C4-2B (cell line): ENCODE measurements around the gene TPP1.

ENCODE experiments used
- H3K27ac ChIP-seq: fragments of 450-650 bp; 2 replicates; pipeline ENCODE4 v1.5.1; 2017
- ZFX ChIP-seq: fragments of 450-650 bp; IDR thresholded peaks from 2 replicates; pipeline ENCODE4 v1.6.1; 2017
- TF ChIP-seq, protein P1 (sequence below): fragments of 450-650 bp; conservative IDR thresholded peaks from 2 replicates; pipeline ENCODE4 v1.5.1; 2017; ENCODE audit warnings: mild to moderate bottlenecking

The TPP1 gene

DNA sequence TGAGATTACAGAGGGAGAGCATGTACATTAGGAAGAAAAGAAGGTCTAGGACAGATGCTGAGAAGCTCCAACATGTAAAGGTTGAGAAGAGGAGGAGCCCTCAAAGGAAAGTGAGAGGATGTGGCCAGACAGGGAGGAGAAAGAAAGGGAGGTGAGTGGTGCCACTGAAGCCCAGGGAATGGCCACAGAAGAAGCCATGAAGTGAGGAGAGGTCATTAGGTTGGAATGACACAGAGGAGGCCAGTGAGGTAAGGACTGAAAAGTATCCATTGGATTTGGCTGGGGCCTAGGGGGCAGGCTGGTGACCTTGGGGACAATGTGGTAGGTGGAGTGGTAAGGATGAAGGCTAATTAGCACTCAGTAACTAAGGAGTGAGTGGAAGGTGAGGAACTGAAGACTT lies 39.4 kb upstream of the TPP1 start:
- TF ChIP-seq, protein P1, sequence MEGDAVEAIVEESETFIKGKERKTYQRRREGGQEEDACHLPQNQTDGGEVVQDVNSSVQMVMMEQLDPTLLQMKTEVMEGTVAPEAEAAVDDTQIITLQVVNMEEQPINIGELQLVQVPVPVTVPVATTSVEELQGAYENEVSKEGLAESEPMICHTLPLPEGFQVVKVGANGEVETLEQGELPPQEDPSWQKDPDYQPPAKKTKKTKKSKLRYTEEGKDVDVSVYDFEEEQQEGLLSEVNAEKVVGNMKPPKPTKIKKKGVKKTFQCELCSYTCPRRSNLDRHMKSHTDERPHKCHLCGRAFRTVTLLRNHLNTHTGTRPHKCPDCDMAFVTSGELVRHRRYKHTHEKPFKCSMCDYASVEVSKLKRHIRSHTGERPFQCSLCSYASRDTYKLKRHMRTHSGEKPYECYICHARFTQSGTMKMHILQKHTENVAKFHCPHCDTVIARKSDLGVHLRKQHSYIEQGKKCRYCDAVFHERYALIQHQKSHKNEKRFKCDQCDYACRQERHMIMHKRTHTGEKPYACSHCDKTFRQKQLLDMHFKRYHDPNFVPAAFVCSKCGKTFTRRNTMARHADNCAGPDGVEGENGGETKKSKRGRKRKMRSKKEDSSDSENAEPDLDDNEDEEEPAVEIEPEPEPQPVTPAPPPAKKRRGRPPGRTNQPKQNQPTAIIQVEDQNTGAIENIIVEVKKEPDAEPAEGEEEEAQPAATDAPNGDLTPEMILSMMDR: no peak
- TF ChIP-seq ZFX: no peak
- H3K27ac ChIP-seq: no peak overlapping the region

DNA sequence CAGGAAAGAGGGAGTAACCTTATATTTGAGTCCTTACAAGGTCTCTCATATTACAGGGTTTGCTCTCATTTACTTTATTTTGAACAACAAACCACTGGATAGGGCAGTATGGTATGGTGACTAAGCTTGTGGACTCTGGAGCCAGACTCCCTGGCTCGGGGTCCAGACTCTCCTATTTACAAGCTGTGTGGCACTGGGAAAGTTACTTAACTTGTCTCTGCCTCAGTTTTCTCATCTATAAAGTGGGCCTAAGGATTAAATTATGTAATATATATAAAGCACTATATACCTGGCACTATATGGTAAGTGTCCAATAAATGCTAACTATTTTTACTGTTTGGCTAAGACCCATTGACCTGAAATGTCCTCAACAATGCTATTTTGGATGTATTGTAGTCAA lies 38.1 kb upstream of the TPP1 start:
- no peak overlapping the region for H3K27ac ChIP-seq
- TF ChIP-seq ZFX: no peak
- TF ChIP-seq, protein P1: no peak

DNA sequence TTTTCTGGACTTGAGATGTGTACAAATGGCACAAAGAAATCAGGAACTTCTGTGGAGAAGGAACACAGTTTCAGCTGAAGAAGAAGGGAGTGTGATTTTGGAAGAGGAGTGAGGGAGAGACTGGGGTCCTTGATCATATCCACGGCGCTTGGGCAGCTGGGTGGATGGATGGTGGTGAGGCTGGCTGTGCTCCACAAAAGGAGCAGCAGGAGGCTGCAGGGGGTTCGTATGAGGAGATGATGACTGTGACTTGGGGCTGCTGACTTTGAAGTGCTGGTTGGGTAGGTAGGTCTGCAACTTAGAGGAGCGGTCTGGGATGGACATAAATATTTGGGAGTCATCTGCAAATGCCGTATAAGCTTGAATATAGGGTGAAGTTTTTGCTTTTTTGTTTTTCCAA lies 37.7 kb upstream of the TPP1 start:
- TF ChIP-seq ZFX: no peak
- TF ChIP-seq, protein P1: no peak
- no peak overlapping the region for H3K27ac ChIP-seq

DNA sequence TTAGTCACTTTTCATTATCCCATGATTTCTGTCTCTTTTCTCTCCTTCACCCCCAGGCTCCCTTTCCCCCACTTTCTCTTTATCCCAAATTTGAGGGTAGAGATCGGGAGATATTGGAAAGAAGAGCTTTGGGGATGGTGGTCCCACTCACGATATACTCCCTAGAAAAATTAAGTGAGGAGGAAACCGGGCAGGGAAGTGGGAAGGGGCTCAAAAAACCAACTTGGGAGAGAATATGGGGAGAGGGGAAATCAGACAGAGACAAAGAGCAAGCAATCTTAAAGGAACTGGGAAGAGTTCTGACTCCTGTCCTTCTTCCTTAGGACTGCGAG lies 37.3 kb upstream of the TPP1 start:
- TF ChIP-seq ZFX: no peak
- TF ChIP-seq, protein P1: no peak

DNA sequence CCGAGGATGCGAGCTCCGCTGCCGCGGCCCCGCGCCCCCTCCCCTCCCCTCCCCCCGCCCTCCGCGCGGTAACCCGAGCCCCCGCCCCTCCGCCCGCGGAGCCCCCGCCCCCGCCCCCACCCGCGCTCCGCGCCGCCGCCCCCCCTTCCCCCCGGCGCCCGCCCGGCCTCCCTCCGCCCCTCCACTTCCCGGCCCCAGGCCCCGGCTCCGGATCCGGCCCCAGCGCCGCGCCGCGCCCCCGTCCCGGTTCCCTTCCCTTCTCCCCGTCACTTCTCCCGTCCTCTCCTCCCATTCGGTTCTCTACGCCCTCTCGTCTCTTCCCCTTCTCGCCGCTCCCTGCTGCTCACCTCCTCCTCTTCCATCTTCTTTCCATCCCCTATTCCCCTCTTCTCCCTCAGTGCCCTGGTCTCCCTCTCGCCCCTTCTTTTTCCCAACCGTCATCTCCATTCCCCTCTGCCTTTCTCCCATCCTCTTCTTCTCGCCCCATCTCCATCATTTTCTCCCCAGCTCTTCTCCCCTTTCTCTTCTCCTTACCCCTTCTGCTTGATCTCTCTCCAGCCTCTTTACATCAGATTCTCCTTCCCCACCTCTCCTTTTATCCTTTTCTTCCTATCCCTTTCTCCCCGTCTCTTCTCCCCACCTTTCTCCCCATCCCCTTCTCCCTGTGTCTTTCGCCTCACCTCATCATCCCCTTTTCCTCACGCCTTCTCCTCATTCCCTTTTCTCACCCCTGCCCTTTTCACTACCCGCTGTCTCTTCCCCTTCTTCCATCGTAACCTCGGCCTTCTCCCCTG lies 36.8 kb upstream of the TPP1 start, which contains the start of gene DCHS1:
Gene DCHS1 (minus strand): TSS at position 20 of the 794 bp plus-strand sequence. CDS start 14,196 bp downstream, outside the sequence.
- H3K27ac ChIP-seq: no peak within 1 kb of the TSS
- TF ChIP-seq ZFX: no peak
- TF ChIP-seq, protein P1: no peak

More for the DNA sequence above, 37.3 kb upstream of the TPP1 start:
- no peak overlapping the region for H3K27ac ChIP-seq

DNA sequence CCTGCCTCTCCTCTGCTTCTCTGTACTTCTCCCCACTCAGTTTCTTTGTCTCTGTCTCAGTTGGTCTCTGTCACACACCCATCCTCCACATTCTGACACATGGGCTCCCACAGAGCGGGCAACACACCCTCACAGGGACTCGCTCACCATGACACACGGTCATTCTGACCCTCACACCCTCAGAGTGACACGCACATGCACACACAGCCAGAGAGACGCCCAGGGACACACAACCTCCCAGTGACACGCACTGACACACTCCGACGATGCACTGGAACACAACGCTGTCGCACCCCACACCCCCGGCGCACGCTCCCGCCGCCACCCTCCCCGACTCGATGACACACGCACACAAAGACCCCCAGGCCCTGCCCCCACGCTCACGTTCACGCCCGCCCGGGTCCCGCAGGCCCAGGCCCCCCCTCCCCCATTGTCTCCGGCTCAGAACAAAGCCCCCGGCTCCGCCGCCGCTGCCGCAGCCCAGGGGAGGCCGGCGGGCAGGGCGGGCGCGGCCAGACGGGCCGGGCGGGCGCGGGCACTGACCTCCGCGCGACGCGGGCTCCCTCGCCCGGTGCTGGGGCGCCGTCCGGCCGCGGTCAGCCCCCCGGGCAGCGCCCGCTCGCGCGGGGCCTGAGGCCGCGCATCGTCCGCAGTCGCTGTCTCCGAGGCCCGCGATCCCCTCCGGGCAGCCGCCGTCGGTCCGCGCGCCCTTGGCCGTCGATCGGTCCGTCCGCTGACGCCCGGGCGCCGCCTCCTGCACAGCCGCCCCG lies 36.0 kb upstream of the TPP1 start:
- no peak overlapping the region for H3K27ac ChIP-seq
- TF ChIP-seq ZFX: no peak
- TF ChIP-seq, protein P1: no peak

DNA sequence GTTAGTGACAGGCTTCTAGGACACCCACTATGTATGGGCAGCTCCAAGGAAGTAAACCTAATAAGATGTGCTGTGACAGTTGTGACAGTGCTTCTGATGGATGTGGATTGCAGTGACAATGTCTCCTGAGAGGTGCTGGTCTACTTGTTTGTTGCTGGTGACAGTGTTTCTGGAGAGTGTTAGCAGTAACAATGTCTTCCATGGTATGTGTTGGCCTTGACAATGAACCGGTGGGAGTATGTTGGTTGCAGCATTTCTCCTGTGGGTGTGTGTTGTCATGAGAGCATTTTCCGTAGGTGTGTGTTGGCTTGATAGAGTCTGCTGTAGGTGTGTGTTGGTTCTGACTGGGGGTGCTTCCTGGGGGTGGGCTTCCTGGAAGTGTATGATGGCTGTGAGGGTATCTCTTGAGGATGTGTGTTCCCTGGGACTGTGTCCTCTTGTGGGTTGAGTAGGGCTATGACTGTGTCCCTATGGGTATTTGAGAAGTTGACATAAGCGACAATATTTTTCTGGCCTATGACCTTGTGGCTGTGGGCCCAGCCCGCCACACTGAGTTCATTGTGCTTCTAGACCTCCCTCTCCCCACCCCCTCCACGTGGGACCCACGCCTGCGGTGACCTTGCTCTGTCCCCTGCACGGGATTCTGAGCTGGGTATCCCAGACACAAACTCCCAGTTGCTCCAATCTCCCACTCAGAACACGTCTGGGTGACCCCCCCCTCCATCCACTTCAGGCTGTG lies 35.2 kb upstream of the TPP1 start:
- no peak overlapping the region for H3K27ac ChIP-seq
- TF ChIP-seq ZFX: no peak
- TF ChIP-seq, protein P1: no peak
